Muscle layer of duodenum (tissue), 2 donors: ENCODE measurements around the gene TMIGD2.
"Not testable (repeated sequence)": the region's sequence is repeated elsewhere in the genome, so short reads cannot be mapped to it uniquely, and the experiment has no call there.

Experiments used
- H3K27ac ChIP-seq: one replicate; pipeline ENCODE4 v1.7.0; 2013; ENCODE audit warnings: mild to moderate bottlenecking, low read length
- H3K27me3 ChIP-seq: one replicate; pipeline ENCODE4 v1.7.0; 2013; ENCODE audit warnings: low read depth, mild to moderate bottlenecking, control low read depth, low read length
- H3K36me3 ChIP-seq, 2 donors: one replicate each; pipeline ENCODE4 v1.7.0; 2013; ENCODE audit warnings: low read length in 2 of 2, control low read depth in 1 of 2, mild to moderate bottlenecking in 1 of 2; ENCODE audit not compliant: insufficient read depth in 2 of 2, control insufficient read depth in 1 of 2
- H3K4me1 ChIP-seq, 2 donors: one replicate each; pipeline ENCODE4 v1.7.0; 2013; ENCODE audit warnings: low read length in 2 of 2, mild to moderate bottlenecking in 2 of 2, control low read depth in 1 of 2, moderate library complexity in 1 of 2; ENCODE audit not compliant: insufficient read depth in 2 of 2, control insufficient read depth in 1 of 2
- H3K4me3 ChIP-seq, 2 donors: one replicate each; pipeline ENCODE4 v1.7.0; 2013; ENCODE audit warnings: low read length in 2 of 2, low read depth in 1 of 2, mild to moderate bottlenecking in 1 of 2
- H3K9me3 ChIP-seq, 2 donors: one replicate each; pipeline ENCODE4 v1.7.0; 2013; ENCODE audit warnings: low read length in 2 of 2, control low read depth in 1 of 2, mild to moderate bottlenecking in 1 of 2; ENCODE audit not compliant: control insufficient read depth in 1 of 2
- donor health status: healthy.

TMIGD2 gene

GRCh38 chr19:4256563-4256962 is 45.6 kb downstream of the TMIGD2 start:
- H3K27ac ChIP-seq, result no peak overlapping the region
- no peaks in the 10 kb centered on the region for H3K4me1 ChIP-seq
- H3K27me3 ChIP-seq, result no peaks in the 10 kb centered on the region
- peaks cover 5 to 10% of the 10 kb centered on the region in 2 donors for H3K9me3 ChIP-seq
- peaks cover 25 to 85% of the 10 kb centered on the region in 2 donors for H3K36me3 ChIP-seq
- no peak overlapping the region for H3K4me3 ChIP-seq

- no peaks in the 10 kb centered on the region for H3K27me3 ChIP-seq
- no peaks in the 10 kb centered on the region for H3K9me3 ChIP-seq
- H3K4me1 ChIP-seq, result peaks cover 0 to 9% of the 10 kb centered on the region in 2 donors
- peaks cover 24 to 34% of the 10 kb centered on the region in 2 donors for H3K36me3 ChIP-seq
- peak within 1 kb of the TSS; percentile 68 to 93 for H3K4me3 ChIP-seq
- H3K27ac ChIP-seq, result peak within 1 kb of the TSS; percentile 99
These were observed 55.2 kb downstream of the TMIGD2 start, which contains the start of gene YJU2 for GRCh38 chr19:4246767-4247593. Gene YJU2 (plus strand): TSS chr19:4247080. CDS start chr19:4247147, 67 bp downstream.

- Histone ChIP-seq H3K4me3 (peak overlapping the region in 1 of 2 donors; percentile 68), H3K36me3 (peaks cover 14 to 23% of the 10 kb centered on the region in 2 donors)
- H3K4me1 ChIP-seq, H3K27ac ChIP-seq, H3K9me3 ChIP-seq, H3K27me3 ChIP-seq: not testable (repeated sequence)
These were observed 56.3 kb downstream of the TMIGD2 start for GRCh38 chr19:4245938-4246337.
